OCI-LY1 (cell line): ENCODE measurements around the gene LHX2.

Experiments
- H2AFZ ChIP-seq: fragments of 200-600 bp; sonication (generic), shearing (Covaris generic); 2 replicates; pipeline ENCODE4 v1.6.0; 2014; ENCODE audit warnings: antibody characterized with exemption, mild to moderate bottlenecking, low read length
- H3F3A ChIP-seq: fragments of 200-600 bp; sonication (generic), shearing (Covaris generic); 2 replicates; pipeline ENCODE4 v1.6.0; 2014; ENCODE audit warnings: mild to moderate bottlenecking, antibody characterized with exemption, low read length, moderate library complexity; ENCODE audit not compliant: insufficient read depth
- H3K27ac ChIP-seq: fragments of 200-600 bp; sonication (generic); 2 replicates; pipeline ENCODE4 v1.5.1; 2014; ENCODE audit warnings: low read length, mixed run types, mild to moderate bottlenecking, low read depth; ENCODE audit not compliant: poor library complexity, severe bottlenecking
- H3K27me3 ChIP-seq: fragments of 200-600 bp; sonication (generic); 2 replicates; pipeline ENCODE4 v1.6.0; 2014; ENCODE audit warnings: antibody characterized with exemption, mild to moderate bottlenecking, low read length, moderate library complexity; ENCODE audit not compliant: insufficient read depth
- H3K36me3 ChIP-seq: fragments of 200-600 bp; sonication (generic); 2 replicates; pipeline ENCODE4 v1.6.1; 2014; ENCODE audit warnings: mild to moderate bottlenecking, antibody characterized with exemption, low read length, moderate library complexity, mixed read lengths; ENCODE audit not compliant: insufficient read depth
- H3K4me1 ChIP-seq: fragments of 200-600 bp; sonication (generic); 2 replicates; pipeline ENCODE4 v1.5.1; 2014; ENCODE audit warnings: mild to moderate bottlenecking, low read length, moderate library complexity; ENCODE audit not compliant: insufficient read depth, severe bottlenecking
- H3K4me2 ChIP-seq: fragments of 200-600 bp; sonication (generic), shearing (Covaris generic); 2 replicates; pipeline ENCODE4 v1.6.1; 2014; ENCODE audit warnings: low read length
- H3K4me3 ChIP-seq: fragments of 200-600 bp; sonication (generic); 2 replicates; pipeline ENCODE4 v1.5.1; 2014; ENCODE audit warnings: low read length, low read depth, mild to moderate bottlenecking, mixed read lengths; ENCODE audit not compliant: poor library complexity, severe bottlenecking
- H3K79me2 ChIP-seq: fragments of 200-600 bp; shearing (Covaris generic); 2 replicates; pipeline ENCODE4 v1.6.1; 2016; ENCODE audit warnings: mixed run types, low read length, mixed read lengths; ENCODE audit not compliant: insufficient read depth
- H3K9ac ChIP-seq: fragments of 200-600 bp; sonication (generic), shearing (Covaris generic); 2 replicates; pipeline ENCODE4 v1.6.1; 2014; ENCODE audit warnings: mild to moderate bottlenecking, low read length, mixed read lengths
- H3K9me2 ChIP-seq: fragments of 200-600 bp; sonication (generic), shearing (Covaris generic); 2 replicates; pipeline ENCODE4 v1.6.1; 2014; ENCODE audit warnings: low read depth, mild to moderate bottlenecking, low read length, mixed read lengths
- H3K9me3 ChIP-seq: fragments of 200-600 bp; shearing (Covaris generic); 2 replicates; pipeline ENCODE4 v1.6.1; 2014; ENCODE audit warnings: low read length, mixed read lengths
- H4K20me1 ChIP-seq: fragments of 200-600 bp; sonication (generic), shearing (Covaris generic); 2 replicates; pipeline ENCODE4 v1.6.0; 2016; ENCODE audit warnings: mild to moderate bottlenecking, low read length; ENCODE audit not compliant: insufficient read depth
- EZH2 ChIP-seq: fragments of 200-600 bp; sonication (generic), shearing (Covaris generic); IDR thresholded peaks from 2 replicates; pipeline ENCODE4 v1.8.0; 2017; ENCODE audit warnings: borderline replicate concordance, mixed run types, mild to moderate bottlenecking, antibody characterized with exemption, low read length, moderate library complexity, mixed read lengths
- TF ChIP-seq, protein P1 (sequence below): fragments of 200-600 bp; sonication (generic), shearing (Covaris generic); IDR thresholded peaks from 2 replicates; pipeline ENCODE4 v1.5.1; 2017; ENCODE audit warnings: mild to moderate bottlenecking, antibody characterized with exemption, low read length, moderate library complexity, mixed read lengths

The LHX2 gene

DNA sequence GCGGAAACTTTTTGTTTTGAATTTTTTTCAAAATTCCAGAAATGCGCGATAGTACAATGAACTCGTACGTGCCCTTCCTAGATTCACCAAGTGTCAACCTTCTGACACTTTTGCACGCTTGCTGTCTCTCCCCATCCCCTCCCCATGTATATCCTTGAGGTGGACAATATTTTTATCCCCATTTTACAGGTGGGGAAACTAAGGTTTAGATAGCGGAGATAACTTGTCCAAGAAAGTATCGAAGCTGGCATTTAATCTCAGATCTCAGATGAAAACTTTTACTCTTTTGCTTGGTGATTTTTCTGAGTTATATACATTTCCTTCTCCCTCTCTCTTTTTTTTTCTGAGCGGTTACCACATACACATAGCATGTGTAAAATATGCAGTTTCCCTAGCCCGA, 34.6 kb downstream of the LHX2 start:
- H3K4me1 ChIP-seq = peaks cover 5% of the 10 kb centered on the region
- TF ChIP-seq EZH2 = no peak
- TF ChIP-seq, protein P1, sequence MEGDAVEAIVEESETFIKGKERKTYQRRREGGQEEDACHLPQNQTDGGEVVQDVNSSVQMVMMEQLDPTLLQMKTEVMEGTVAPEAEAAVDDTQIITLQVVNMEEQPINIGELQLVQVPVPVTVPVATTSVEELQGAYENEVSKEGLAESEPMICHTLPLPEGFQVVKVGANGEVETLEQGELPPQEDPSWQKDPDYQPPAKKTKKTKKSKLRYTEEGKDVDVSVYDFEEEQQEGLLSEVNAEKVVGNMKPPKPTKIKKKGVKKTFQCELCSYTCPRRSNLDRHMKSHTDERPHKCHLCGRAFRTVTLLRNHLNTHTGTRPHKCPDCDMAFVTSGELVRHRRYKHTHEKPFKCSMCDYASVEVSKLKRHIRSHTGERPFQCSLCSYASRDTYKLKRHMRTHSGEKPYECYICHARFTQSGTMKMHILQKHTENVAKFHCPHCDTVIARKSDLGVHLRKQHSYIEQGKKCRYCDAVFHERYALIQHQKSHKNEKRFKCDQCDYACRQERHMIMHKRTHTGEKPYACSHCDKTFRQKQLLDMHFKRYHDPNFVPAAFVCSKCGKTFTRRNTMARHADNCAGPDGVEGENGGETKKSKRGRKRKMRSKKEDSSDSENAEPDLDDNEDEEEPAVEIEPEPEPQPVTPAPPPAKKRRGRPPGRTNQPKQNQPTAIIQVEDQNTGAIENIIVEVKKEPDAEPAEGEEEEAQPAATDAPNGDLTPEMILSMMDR = no peak
- no peaks in the 10 kb centered on the region for H3K9me3 ChIP-seq
- H3K36me3 ChIP-seq = no peaks in the 10 kb centered on the region
- no peaks in the 10 kb centered on the region for H3K9me2 ChIP-seq
- no peak overlapping the region for H3K9ac ChIP-seq
- no peaks in the 10 kb centered on the region for H4K20me1 ChIP-seq
- H3K79me2 ChIP-seq = no peaks in the 10 kb centered on the region
- H3K4me3 ChIP-seq = no peak overlapping the region
- H3K27me3 ChIP-seq = no peaks in the 10 kb centered on the region; the same call in 1 of the 2 replicates
- H3K27ac ChIP-seq = no peak overlapping the region
- H2AFZ ChIP-seq = no peak overlapping the region
- no peaks in the 10 kb centered on the region for H3F3A ChIP-seq
- no peak overlapping the region for H3K4me2 ChIP-seq

DNA sequence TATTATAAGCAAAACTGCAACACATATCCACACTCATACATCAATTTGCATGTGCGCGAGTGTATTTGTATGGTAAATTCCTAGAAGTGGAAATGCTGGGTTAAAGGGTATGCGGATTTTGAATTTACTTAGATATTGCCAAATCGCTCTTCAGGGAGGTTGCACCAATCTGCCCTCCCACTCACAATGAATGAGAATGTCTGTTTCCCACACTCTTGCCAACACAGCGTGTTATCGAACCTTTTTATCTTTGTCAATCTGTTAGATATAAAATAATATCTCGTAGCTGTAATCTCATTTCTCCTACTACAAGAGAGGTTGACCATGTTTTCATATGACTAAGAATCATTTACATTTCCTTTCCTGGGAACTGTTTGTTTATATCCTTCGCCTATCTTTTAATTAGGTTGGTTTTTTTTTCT, 35.7 kb downstream of the LHX2 start:
- Histone ChIP-seq H3K9me2 (no peaks in the 10 kb centered on the region), H3K36me3 (no peaks in the 10 kb centered on the region), H3K4me2 (no peak overlapping the region), H4K20me1 (no peaks in the 10 kb centered on the region), H2AFZ (no peak overlapping the region), H3K27ac (no peak overlapping the region), H3K79me2 (no peaks in the 10 kb centered on the region), H3K27me3 (no peaks in the 10 kb centered on the region; the same call in 1 of the 2 replicates), H3K4me1 (no peaks in the 10 kb centered on the region), H3K4me3 (no peak overlapping the region), H3K9ac (no peak overlapping the region), H3F3A (no peaks in the 10 kb centered on the region), H3K9me3 (no peaks in the 10 kb centered on the region)
- no peak for TF ChIP-seq EZH2
- TF ChIP-seq, protein P1 = no peak

DNA sequence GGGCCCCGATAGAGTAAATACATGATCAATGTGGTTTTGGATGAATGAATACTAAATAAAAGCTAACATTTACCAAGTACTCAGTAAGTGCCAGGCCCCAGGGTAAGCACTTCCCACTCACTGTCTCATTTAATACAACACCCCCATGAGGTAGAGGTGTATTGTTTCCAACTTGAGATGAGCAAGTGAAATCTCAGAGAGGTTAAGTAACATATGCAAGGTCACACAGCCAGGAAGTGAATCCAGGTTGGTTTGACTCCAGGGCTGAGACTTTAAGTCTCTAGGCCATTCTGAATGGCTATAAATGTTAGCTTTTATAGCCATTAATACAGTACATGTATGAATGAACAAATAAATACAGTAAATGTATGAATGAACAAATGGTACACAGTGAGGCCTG, 39.4 kb downstream of the LHX2 start:
- Histone ChIP-seq H3K27me3 (peaks cover 4% of the 10 kb centered on the region; the same call in 1 of the 2 replicates), H2AFZ (no peak overlapping the region), H3K27ac (no peak overlapping the region), H3K9me3 (0 out of 2 replicates have a peak, but pooled peaks cover 4% of the 10 kb centered on the region), H4K20me1 (no peaks in the 10 kb centered on the region), H3K36me3 (no peaks in the 10 kb centered on the region), H3K4me2 (no peak overlapping the region), H3K4me1 (no peaks in the 10 kb centered on the region), H3K79me2 (no peaks in the 10 kb centered on the region), H3K4me3 (no peak overlapping the region), H3F3A (no peaks in the 10 kb centered on the region), H3K9me2 (no peaks in the 10 kb centered on the region), H3K9ac (no peak overlapping the region)
- TF ChIP-seq, protein P1 = no peak
- no peak for TF ChIP-seq EZH2
